IMR-90 (cell line): ENCODE measurements around the gene PDGFA. TPM values are rescaled to one million over a fixed set of nuclear protein-coding genes. Genes with fewer than 3 reads are reported as not detected.

Source experiments
- ATAC-seq: fragments of 200-7000 bp; cut with Tn5 transposase; 2 replicates; pipeline ENCODE4 v1.9.1; 2020; ENCODE audit warnings: low read depth, mild to moderate bottlenecking, moderate library complexity
- BruUV-seq: library from RNA; stranded (reverse); fragments of 400-500 nt; replicated peaks from 2 replicates; lab custom pipeline; 2021; lab: Mats Ljungman, UMichigan
- CTCF ChIA-PET: fragments of 300-600 bp; formaldehyde crosslinking; extraction: SDS; loops from one replicate; lab custom pipeline; 2021; ENCODE audit warnings: antibody characterized with exemption; lab: Yijun Ruan, JAX
- POLR2A ChIA-PET: fragments of 300-600 bp; sonication (Branson Sonifier 250); formaldehyde crosslinking; loops from one replicate; lab custom pipeline; 2022; ENCODE audit warnings: antibody characterized with exemption; ENCODE audit not compliant: unreplicated experiment; lab: Charles Lee
- DNase-seq: peaks from one replicate; pipeline ENCODE4 v3.0.0; 2013
- H2AFZ ChIP-seq: replicated peaks from 2 replicates; pipeline ENCODE3; 2013; ENCODE audit warnings: low read length, mild to moderate bottlenecking; ENCODE audit not compliant: poor library complexity
- H2AK5ac ChIP-seq: 2 replicates; pipeline ENCODE4 v1.6.1; 2013; ENCODE audit warnings: low read depth, low read length, inconsistent platforms
- H2AK9ac ChIP-seq: replicated peaks from 2 replicates; pipeline ENCODE3; 2013; ENCODE audit warnings: mild to moderate bottlenecking, low read depth, low read length, moderate library complexity; ENCODE audit not compliant: poor library complexity
- H2BK120ac ChIP-seq: 2 replicates; pipeline ENCODE4 v1.6.1; 2013; ENCODE audit warnings: low read depth, low read length, inconsistent platforms
- H2BK15ac ChIP-seq: 3 replicates; pipeline ENCODE4 v1.6.1; 2013; ENCODE audit warnings: low read depth, low read length, inconsistent platforms
- H2BK20ac ChIP-seq: 2 replicates; pipeline ENCODE4 v1.6.1; 2013; ENCODE audit warnings: low read depth, mild to moderate bottlenecking, inconsistent platforms, low read length, moderate library complexity
- H2BK5ac ChIP-seq: 2 replicates; pipeline ENCODE4 v1.6.1; 2013; ENCODE audit warnings: mild to moderate bottlenecking, low read depth, low read length, inconsistent platforms; ENCODE audit not compliant: poor library complexity, severe bottlenecking
- H3K14ac ChIP-seq: replicated peaks from 2 replicates; pipeline ENCODE4 v1.6.1; 2013; ENCODE audit warnings: low read depth, low read length, inconsistent platforms
- H3K18ac ChIP-seq: 2 replicates; pipeline ENCODE4 v1.6.1; 2013; ENCODE audit warnings: low read depth, low read length, control low read depth
- H3K23ac ChIP-seq: 2 replicates; pipeline ENCODE4 v1.6.1; 2013; ENCODE audit warnings: low read depth, low read length, inconsistent platforms
- H3K27ac ChIP-seq: 2 replicates; pipeline ENCODE4 v1.5.1; 2013; ENCODE audit warnings: mild to moderate bottlenecking, control low read depth, low read length; ENCODE audit not compliant: insufficient read depth
- H3K27me3 ChIP-seq: 2 replicates; pipeline ENCODE4 v1.6.1; 2013; ENCODE audit warnings: low read length; ENCODE audit not compliant: control insufficient read depth, insufficient read depth
- H3K36me3 ChIP-seq: 2 replicates; pipeline ENCODE4 v1.6.1; 2013; ENCODE audit warnings: low read length, mixed read lengths; ENCODE audit not compliant: control insufficient read depth, insufficient read depth
- H3K4ac ChIP-seq: 2 replicates; pipeline ENCODE4 v1.6.1; 2013; ENCODE audit warnings: low read depth, low read length, inconsistent platforms
- H3K4me1 ChIP-seq: 2 replicates; pipeline ENCODE4 v1.6.1; 2013; ENCODE audit warnings: low read length, mixed read lengths; ENCODE audit not compliant: control insufficient read depth, insufficient read depth
- H3K4me2 ChIP-seq: 2 replicates; pipeline ENCODE4 v1.6.1; 2013; ENCODE audit warnings: low read depth, mild to moderate bottlenecking, control low read depth, low read length, moderate library complexity
- H3K4me3 ChIP-seq: 2 replicates; pipeline ENCODE4 v1.5.1; 2013; ENCODE audit warnings: low read depth, mild to moderate bottlenecking, control low read depth, low read length, moderate library complexity; ENCODE audit not compliant: insufficient read depth
- H3K56ac ChIP-seq: 2 replicates; pipeline ENCODE4 v1.6.1; 2013; ENCODE audit warnings: low read length, inconsistent platforms; ENCODE audit not compliant: insufficient read depth; ENCODE audit errors: extremely low read depth
- H3K79me1 ChIP-seq, 2 experiments: 2 replicates each; pipeline ENCODE4 v1.6.1; 2013; ENCODE audit warnings: low read length in 2 of 2, inconsistent platforms in 1 of 2, low read depth in 1 of 2
- H3K9ac ChIP-seq: 2 replicates; pipeline ENCODE4 v1.6.1; 2013; ENCODE audit warnings: low read depth, low read length, control low read depth
- H3K9me1 ChIP-seq: 2 replicates; pipeline ENCODE4 v1.6.1; 2013; ENCODE audit warnings: low read length, inconsistent platforms; ENCODE audit not compliant: insufficient read depth
- H3K9me3 ChIP-seq: 2 replicates; pipeline ENCODE4 v1.6.1; 2013; ENCODE audit warnings: low read length; ENCODE audit not compliant: control insufficient read depth, insufficient read depth
- H4K20me1 ChIP-seq: 2 replicates; pipeline ENCODE4 v1.6.1; 2013; ENCODE audit warnings: low read length, inconsistent platforms; ENCODE audit not compliant: insufficient read depth
- H4K5ac ChIP-seq: 2 replicates; pipeline ENCODE4 v1.6.1; 2013; ENCODE audit warnings: mild to moderate bottlenecking, low read depth, low read length, control low read depth
- H4K8ac ChIP-seq, 2 experiments: 2 replicates each; pipeline ENCODE4 v1.6.1; 2013; ENCODE audit warnings: low read depth in 2 of 2, low read length in 2 of 2, control low read depth in 1 of 2, inconsistent platforms in 1 of 2
- H4K91ac ChIP-seq: 2 replicates; pipeline ENCODE4 v1.6.1; 2013; ENCODE audit warnings: low read depth, low read length, inconsistent platforms; ENCODE audit not compliant: insufficient read depth
- BHLHE40 ChIP-seq: fragments of 150-350 bp; IDR thresholded peaks from 2 replicates; pipeline ENCODE4 v1.6.1; 2016; ENCODE audit warnings: mild to moderate bottlenecking, low read depth, low read length
- CHD1 ChIP-seq: IDR thresholded peaks from 2 replicates; pipeline ENCODE4 v1.6.1; 2012; ENCODE audit warnings: low read depth, low read length, improper control_type of control experiment
- FOS ChIP-seq: fragments of 150-350 bp; IDR thresholded peaks from 2 replicates; pipeline ENCODE4 v1.6.1; 2016; ENCODE audit warnings: low read depth, low read length
- MAFK ChIP-seq: IDR thresholded peaks from 2 replicates; pipeline ENCODE4 v1.6.1; 2012; ENCODE audit warnings: low read depth, low read length, improper control_type of control experiment
- MXI1 ChIP-seq: IDR thresholded peaks from 2 replicates; pipeline ENCODE4 v1.6.1; 2012; ENCODE audit warnings: low read depth, mild to moderate bottlenecking, low read length, moderate library complexity, borderline replicate concordance
- POLR2A ChIP-seq: IDR thresholded peaks from 2 replicates; pipeline ENCODE4 v1.6.1; 2012; ENCODE audit warnings: mild to moderate bottlenecking, low read depth, low read length
- RAD21 ChIP-seq: IDR thresholded peaks from 2 replicates; pipeline ENCODE4 v1.6.1; 2012; ENCODE audit warnings: low read length, improper control_type of control experiment
- RCOR1 ChIP-seq: IDR thresholded peaks from 2 replicates; pipeline ENCODE4 v1.6.1; 2012; ENCODE audit warnings: mild to moderate bottlenecking, low read length, improper control_type of control experiment; ENCODE audit not compliant: insufficient replicate concordance
- RFX5 ChIP-seq: IDR thresholded peaks from 2 replicates; pipeline ENCODE4 v1.8.0; 2012; ENCODE audit warnings: low read depth, mild to moderate bottlenecking, low read length, moderate library complexity
- SMC3 ChIP-seq: fragments of 150-350 bp; IDR thresholded peaks from 2 replicates; pipeline ENCODE4 v1.6.1; 2016; ENCODE audit warnings: low read depth, mild to moderate bottlenecking, antibody characterized with exemption, low read length, moderate library complexity
- WGBS, 2 experiments: methylation state at CpG; one replicate each; pipeline versions ENCODE4 v1.1.5 to v1.1.7; 2013; ENCODE audit warnings: missing lambda C conversion rate in 2 of 2; ENCODE audit not compliant: insufficient read length in 1 of 2; ENCODE audit errors: extremely low coverage in 2 of 2; 5-methylcytosine and 5-hydroxymethylcytosine counted together
- dilution Hi-C: fragments of 300-500 bp; cut with HindIII; formaldehyde crosslinking; loops from one replicate; pipeline ENCODE4 v1.14.3; 2018; ENCODE audit warnings: low sequenced_read_pairs; ENCODE audit not compliant: unreplicated experiment
- in situ Hi-C: fragments of 300-500 bp; cut with MboI; formaldehyde crosslinking; loops from 3 replicates; pipeline ENCODE4 v1.14.3; 2019; ENCODE audit warnings: low sequenced_read_pairs, inconsistent platforms, mixed read lengths
- intact Hi-C: fragments of 100-400 bp; cut with micrococcal nuclease; formaldehyde crosslinking; loops from 2 replicates; pipeline ENCODE4 v1.10.0; 2022
- polyA plus RNA-seq, 3 experiments: library from polyadenylated mRNA; depleted of rRNA; stranded (reverse); fragments of >200 nt; gene quantifications; 2 replicates each; pipeline ENCODE4 v1.2.3, GENCODE V29; 2012; ENCODE audit warnings: low replicate concordance in 1 of 3
- total RNA-seq: library from RNA; depleted of rRNA; stranded (reverse); fragments of >200 nt; gene quantifications from 2 replicates; pipeline ENCODE4 v1.2.3, GENCODE V29; 2012
- TF ChIP-seq, protein P1 (sequence below): conservative IDR thresholded peaks from 2 replicates; pipeline ENCODE4 v1.5.1; 2012; ENCODE audit warnings: mild to moderate bottlenecking, low read depth, low read length, improper control_type of control experiment
- TF ChIP-seq, protein P2 (sequence below): fragments of 150-350 bp; IDR thresholded peaks from 2 replicates; pipeline ENCODE4 v1.6.1; 2017; ENCODE audit warnings: mild to moderate bottlenecking, antibody characterized with exemption, low read length, low read depth

PDGFA gene
- total and polyA plus RNA-seq, 2 of the 4 experiments (the other 2 are of a cell fraction): 3.3 to 3.8 TPM

DNA sequence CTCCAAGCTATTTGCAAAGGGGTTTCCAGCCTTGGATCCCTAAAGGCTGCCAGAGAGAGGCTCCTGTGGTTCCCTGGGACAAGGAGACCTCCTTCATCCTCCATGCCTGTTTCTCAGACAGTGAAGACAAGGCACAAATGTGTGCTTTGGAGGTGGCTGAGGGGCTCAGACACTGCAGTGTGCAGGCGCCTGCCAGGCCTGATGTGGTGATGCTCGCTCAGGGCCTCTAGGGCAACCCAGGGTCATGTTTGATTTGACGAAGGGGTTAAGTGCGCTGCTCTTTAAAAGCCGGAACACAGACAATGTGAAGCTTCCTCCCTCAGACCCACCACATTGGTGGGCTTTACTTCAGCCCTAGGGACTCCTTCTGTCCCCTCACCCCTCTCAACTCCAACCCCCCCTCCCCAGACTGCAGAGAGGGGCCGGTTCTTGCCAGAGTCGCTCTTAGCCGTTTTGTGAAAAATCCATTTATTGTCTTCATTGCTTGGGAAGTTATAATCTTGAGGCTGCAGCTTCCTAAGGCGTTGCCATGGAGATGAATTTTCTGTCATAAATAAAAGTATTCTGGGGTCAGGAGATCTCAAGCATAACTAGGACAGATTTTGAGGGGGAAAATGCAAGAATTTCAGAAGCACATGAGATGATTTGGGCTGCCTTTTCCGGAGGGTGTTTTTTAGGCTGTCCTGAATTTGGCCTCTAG lies 35.8 kb downstream of the PDGFA start:
- ATAC-seq (no peak), DNase-seq (no peak)
- no peaks in the 10 kb centered on the region for H3K79me1 ChIP-seq
- no peak overlapping the region for H3K4me2 ChIP-seq
- H3K36me3 ChIP-seq: no peaks in the 10 kb centered on the region
- no peak overlapping the region for H3K18ac ChIP-seq
- POLR2A ChIA-PET: no interaction called here
- intact Hi-C loops: no loop called here
- H3K9me1 ChIP-seq: peaks cover 3% of the 10 kb centered on the region
- no peak overlapping the region for H3K14ac ChIP-seq
- H2AK9ac ChIP-seq: no peak overlapping the region
- no peak overlapping the region for H2BK120ac ChIP-seq
- no peak overlapping the region for H2BK5ac ChIP-seq
- no peak overlapping the region for H3K27ac ChIP-seq
- dilution Hi-C loops: no loop called here
- H3K27me3 ChIP-seq: peaks cover 47% of the 10 kb centered on the region
- WGBS, 2 experiments: 20% methylated on average over 1 of the region's 10 CpGs; no CpG with 5 or more reads in 1 of the 2 experiments
- no peaks in the 10 kb centered on the region for H3K4me1 ChIP-seq
- H2BK20ac ChIP-seq: no peak overlapping the region
- H2AK5ac ChIP-seq: no peak overlapping the region
- no peak overlapping the region for H3K23ac ChIP-seq
- CTCF ChIA-PET: no interaction called here
- no peak overlapping the region for H3K4me3 ChIP-seq
- no peaks in the 10 kb centered on the region for H4K20me1 ChIP-seq
- in situ Hi-C loops: no loop called here
- no peak overlapping the region for H4K8ac ChIP-seq
- no peak overlapping the region for H2AFZ ChIP-seq
- H3K56ac ChIP-seq: no peak overlapping the region
- no peak overlapping the region for H4K91ac ChIP-seq
- H3K9me3 ChIP-seq: peaks cover 1% of the 10 kb centered on the region; the same call in 1 of the 2 replicates
- no peak overlapping the region for H4K5ac ChIP-seq
- TF ChIP-seq POLR2A: no peak
- TF ChIP-seq, protein P1, sequence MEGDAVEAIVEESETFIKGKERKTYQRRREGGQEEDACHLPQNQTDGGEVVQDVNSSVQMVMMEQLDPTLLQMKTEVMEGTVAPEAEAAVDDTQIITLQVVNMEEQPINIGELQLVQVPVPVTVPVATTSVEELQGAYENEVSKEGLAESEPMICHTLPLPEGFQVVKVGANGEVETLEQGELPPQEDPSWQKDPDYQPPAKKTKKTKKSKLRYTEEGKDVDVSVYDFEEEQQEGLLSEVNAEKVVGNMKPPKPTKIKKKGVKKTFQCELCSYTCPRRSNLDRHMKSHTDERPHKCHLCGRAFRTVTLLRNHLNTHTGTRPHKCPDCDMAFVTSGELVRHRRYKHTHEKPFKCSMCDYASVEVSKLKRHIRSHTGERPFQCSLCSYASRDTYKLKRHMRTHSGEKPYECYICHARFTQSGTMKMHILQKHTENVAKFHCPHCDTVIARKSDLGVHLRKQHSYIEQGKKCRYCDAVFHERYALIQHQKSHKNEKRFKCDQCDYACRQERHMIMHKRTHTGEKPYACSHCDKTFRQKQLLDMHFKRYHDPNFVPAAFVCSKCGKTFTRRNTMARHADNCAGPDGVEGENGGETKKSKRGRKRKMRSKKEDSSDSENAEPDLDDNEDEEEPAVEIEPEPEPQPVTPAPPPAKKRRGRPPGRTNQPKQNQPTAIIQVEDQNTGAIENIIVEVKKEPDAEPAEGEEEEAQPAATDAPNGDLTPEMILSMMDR: no peak
- no peak for TF ChIP-seq RFX5
- TF ChIP-seq RAD21: no peak
- no peak for TF ChIP-seq RCOR1
- no peak for TF ChIP-seq MAFK
- TF ChIP-seq, protein P2, sequence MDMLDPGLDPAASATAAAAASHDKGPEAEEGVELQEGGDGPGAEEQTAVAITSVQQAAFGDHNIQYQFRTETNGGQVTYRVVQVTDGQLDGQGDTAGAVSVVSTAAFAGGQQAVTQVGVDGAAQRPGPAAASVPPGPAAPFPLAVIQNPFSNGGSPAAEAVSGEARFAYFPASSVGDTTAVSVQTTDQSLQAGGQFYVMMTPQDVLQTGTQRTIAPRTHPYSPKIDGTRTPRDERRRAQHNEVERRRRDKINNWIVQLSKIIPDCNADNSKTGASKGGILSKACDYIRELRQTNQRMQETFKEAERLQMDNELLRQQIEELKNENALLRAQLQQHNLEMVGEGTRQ: no peak
- no peak for TF ChIP-seq BHLHE40
- TF ChIP-seq MXI1: no peak
- TF ChIP-seq FOS: no peak
- TF ChIP-seq CHD1: no peak
- TF ChIP-seq SMC3: no peak
- no peak overlapping the region for H3K4ac ChIP-seq
- H2BK15ac ChIP-seq: no peak overlapping the region
- no peak overlapping the region for H3K9ac ChIP-seq
- no TSS peak for BruUV-seq
